ENCODE results near the gene NDUFS1.
"Not testable (repeated sequence)": the region's sequence is repeated elsewhere in the genome, so short reads cannot be mapped to it uniquely, and the experiment has no call there.

The NDUFS1 gene

DNA sequence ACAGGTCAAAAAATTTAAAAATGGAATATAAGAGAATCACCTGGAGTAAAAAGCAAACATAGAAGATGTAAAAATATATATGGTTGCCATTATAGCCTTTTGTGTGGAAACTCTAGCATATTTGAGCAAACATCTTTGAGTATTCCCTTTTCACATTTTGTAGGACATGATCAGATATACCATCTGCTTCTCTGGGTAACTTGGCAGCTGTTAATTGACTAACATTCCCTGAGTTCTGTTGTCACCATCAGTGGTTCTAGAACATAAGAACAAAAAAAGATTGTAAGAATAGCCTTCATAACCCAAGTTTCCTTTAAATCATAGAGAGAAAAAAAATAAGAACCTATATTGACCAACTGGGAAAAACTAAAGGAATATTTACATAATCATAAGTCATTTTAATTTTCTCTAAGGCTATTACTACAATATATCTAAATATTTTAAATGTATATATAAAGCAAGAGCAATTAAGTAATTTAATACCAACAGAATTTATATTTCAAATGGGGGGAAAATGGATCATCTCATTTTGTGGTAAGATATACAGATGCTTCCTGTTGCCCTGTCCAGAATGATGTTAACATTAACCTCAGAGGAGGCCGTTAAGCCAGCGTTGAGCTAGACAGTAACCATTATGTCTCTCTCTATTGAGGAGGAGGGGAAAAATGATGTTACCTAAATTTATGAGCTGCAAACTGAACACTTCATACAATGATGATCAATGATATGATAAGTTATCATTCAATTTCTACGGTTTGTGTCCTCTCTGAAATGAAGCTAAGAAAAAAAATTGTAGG lies 63.5 kb downstream of the NDUFS1 start:
- no peak for DNase-seq

GRCh38 chr2:206092297-206092696 lies 66.9 kb downstream of the NDUFS1 start:
- DNase-seq = no peak

GRCh38 chr2:206088248-206088647 lies 71.0 kb downstream of the NDUFS1 start:
- DNase-seq = no peak

DNA sequence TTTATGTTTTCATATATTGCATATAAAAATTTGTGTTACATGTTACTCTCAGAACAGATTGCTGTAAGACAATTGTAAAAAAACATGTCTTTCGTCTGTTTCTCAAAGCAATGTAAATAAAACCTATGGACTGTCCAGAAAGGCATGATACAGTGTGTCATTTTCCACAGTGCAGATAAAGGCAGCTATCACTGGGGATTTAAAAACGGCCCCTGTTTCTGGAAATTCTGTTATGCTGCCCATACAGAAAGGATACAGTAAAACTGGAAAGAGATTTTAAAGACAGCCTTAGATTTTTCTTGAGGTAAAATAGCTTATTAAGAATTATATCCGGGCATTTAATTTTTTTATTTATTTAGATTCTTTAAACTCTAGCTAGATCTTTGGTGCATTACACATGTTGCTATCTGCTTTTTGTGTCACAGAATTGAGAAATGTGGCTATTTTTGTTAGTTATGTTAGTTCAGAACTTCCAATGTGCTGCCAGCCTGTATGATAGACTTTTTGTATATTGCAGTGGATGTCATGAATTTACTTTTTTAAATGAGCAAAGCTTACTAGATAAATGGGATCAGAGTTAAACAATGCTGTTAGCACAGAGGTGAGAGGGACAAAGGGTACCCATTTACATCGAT lies 72.4 kb downstream of the NDUFS1 start:
- no peak for DNase-seq

DNA sequence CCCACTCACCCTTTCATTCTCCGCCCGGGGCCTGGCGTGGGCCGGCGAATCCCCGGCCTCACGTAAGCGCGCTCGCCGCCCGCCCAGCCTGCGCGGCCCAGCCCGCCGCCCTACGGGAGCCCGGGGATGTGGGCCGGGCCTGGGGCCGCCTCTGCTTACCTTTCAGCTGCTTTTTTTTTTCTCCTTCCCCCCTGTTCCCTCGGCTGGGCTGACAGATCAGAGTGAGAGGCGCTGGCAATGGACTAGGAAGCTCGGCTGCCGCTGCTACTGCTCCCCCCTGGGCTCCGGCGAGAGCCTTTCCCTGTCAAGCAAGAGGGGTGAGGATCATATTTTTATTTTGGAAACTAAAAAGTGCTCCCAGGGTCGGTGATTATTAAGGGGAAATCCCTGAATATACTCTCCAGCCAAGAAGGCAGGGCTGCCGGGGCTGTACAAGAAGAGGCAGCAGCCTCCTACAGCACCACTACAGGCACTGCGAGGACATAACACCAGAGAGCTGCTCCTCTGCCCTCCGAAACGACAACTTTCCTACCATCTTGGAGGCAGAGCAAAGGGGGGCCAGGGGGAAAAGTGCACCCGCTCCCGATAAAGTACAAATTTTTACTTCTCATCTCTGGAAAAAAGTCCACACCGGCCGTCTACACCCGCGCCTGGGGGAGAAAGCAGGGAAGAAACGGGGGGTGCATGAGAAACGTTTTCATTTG lies 73.3 kb downstream of the NDUFS1 start, which contains the start of gene INO80D:
Gene INO80D (minus strand): TSS at position 433 of the 704 bp plus-strand sequence. CDS start 23,158 bp downstream, outside the sequence.
- DNase-seq = peak; percentile 60 to 67 (median 64)

GRCh38 chr2:206084870-206085741 lies 74.1 kb downstream of the NDUFS1 start:
- DNase-seq = peak; percentile 6 to 44 (median 25)

DNA sequence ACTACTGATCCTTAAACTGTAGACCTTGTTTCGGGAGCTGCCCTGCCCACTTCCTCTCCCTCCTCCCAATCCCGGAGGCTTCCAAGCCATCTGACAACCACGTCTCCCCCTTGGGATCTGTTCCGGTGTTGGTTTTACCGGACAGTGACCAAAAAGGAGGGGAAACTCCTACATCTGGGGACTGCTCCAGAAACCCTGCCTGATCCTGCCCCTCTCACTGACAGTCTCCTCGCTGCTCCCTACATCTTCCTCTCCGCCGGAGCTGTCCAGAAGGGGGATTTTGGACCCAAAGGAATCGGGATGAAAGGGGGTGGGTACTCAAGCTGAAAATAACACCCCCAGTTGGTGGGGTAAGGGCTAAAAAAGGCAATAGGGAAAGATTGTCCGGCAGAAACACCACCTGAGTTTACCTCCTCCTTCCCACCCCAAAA lies 74.8 kb downstream of the NDUFS1 start:
- no peak for DNase-seq

- DNase-seq = no peak
Measured at GRCh38 chr2:206083602-206084438, 75.4 kb downstream of the NDUFS1 start.

DNA sequence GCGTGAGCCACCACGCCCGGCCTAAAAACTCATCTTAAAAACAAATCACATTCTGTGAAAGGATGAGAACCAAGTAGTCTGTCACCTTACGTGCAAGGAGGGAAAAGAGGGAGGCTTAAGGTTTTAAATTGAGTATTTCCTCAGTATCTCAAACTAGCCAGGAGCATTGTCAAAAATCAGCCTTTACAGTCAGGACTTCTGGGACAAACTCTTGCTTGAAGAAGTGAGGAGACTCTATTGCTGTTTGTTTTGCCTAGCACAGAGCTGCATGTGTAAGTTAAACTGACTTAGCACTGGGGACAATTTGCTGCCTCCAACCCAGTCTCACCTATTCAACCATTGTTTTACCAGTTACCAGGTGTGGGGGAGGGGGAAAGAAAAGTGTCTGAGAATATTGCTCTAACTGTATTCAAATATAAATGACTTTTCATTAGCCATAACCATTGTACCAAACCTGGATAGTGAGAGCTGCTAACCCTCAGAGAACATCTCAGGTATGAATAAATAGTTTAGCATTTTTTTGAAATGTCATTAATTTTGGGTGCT lies 76.9 kb downstream of the NDUFS1 start:
- no peak for DNase-seq

DNA sequence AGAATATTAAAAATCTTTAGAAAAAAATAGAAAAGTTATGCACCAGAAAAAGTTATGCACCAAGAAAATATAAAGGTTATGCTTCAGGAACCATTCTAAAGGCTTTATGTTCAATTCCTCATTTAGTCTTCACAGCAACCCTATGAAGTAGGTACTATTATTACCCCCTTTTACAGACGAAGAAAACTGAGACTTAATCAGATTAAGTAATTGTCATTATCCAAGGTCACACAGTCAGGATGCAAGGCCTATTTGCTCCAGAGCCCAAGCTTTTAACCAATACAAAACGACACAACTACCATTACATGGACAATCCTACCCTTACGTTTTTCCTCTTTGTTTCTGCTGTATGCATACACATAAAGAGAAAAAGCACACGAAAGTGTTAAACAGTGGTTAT lies 78.3 kb downstream of the NDUFS1 start:
- no peak for DNase-seq

- no peak for DNase-seq
Measured at GRCh38 chr2:206079699-206080465, 79.4 kb downstream of the NDUFS1 start.

DNA sequence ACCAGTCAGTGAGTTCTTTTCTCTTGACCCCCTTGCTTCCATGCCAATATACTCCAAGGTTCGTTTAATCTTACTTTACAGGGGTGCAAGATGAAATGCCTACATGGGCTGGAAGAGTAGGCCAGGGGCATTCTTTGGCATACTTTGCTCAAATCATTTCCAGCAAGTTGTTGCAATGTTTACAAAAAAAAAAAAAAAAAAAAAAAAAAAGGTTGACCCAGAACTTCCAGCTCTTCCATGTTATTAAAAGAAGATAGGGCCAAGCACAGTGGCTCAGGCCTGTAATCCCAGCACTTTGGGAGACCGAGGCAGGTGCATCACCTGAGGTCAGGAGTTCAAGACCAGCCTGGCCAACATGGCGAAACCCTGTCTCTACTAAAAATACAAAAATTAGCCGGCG lies 81.4 kb downstream of the NDUFS1 start:
- not testable (repeated sequence) for DNase-seq

DNA sequence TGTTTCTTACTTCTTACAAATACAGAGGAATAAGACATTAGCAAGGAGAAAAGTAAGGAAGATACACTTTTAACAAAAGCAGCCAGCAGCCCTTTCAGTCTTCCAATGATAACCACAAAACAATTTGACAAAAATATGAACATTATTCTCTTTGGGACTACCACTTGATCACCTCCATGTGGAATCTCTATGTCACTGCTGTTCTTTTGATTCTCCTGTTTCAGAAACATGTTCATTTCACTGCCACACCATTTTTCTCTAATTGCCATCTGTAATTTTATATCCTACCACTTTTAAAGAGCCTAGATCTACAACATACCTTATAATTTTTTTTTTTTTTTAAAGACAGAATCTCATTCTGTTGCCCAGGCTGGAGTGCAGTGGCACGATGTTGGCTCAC lies 84.1 kb downstream of the NDUFS1 start:
- no peak for DNase-seq

GRCh38 chr2:206071807-206072206 lies 87.4 kb downstream of the NDUFS1 start:
- DNase-seq = no peak

- DNase-seq = no peak
Measured at GRCh38 chr2:206069417-206069816, 89.8 kb downstream of the NDUFS1 start.

DNA sequence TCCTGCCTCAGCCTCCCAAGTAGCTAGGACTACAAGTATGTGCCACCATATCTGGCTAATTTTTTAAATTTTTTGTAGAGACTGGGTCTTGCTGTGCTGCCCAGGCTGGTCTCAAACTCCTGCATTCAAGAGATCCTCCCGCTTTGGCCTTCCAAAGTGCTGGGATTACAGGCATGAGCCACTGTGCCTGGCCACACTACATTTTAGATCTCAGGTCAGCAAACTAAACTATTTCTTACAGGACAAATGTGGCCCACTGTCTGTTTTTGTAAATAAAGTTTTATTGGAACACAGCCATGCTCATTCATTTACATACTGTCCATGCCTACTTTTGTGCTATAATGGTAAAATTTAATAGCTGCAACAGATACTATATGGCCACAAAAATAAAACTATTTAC lies 91.0 kb downstream of the NDUFS1 start:
- no peak for DNase-seq
